Hepatocyte (in vitro differentiated cells): Measurements from ENCODE around the gene PIEZO1. TPM values are rescaled to one million over a fixed set of nuclear protein-coding genes. Genes with fewer than 3 reads are reported as not detected.

Experiments used
- DNase-seq: peaks from one replicate; pipeline ENCODE4 v3.0.0-alpha.2; 2016; ENCODE audit warnings: low spot score
- H2AFZ ChIP-seq: fragments of 200-600 bp; sonication (generic); 2 replicates; pipeline ENCODE4 v1.6.0; 2016; ENCODE audit warnings: antibody characterized with exemption, mild to moderate bottlenecking
- H3K27ac ChIP-seq: fragments of 200-600 bp; sonication (generic); 2 replicates; pipeline ENCODE4 v1.5.1; 2016; ENCODE audit warnings: mild to moderate bottlenecking
- H3K27me3 ChIP-seq: fragments of 200-600 bp; sonication (generic); 2 replicates; pipeline ENCODE4 v1.6.1; 2016
- H3K36me3 ChIP-seq: fragments of 200-600 bp; sonication (generic); replicated peaks from 2 replicates; pipeline ENCODE4 v1.5.1; 2016; ENCODE audit warnings: low read depth; ENCODE audit not compliant: insufficient read depth
- H3K4me1 ChIP-seq: fragments of 200-600 bp; sonication (generic); 2 replicates; pipeline ENCODE4 v1.5.1; 2016; ENCODE audit warnings: mild to moderate bottlenecking, moderate library complexity; ENCODE audit not compliant: insufficient read depth
- H3K4me2 ChIP-seq: fragments of 200-600 bp; sonication (generic); 2 replicates; pipeline ENCODE4 v1.6.0; 2016
- H3K4me3 ChIP-seq: fragments of 200-600 bp; sonication (generic); 2 replicates; pipeline ENCODE4 v1.5.1; 2016; ENCODE audit warnings: mild to moderate bottlenecking
- H3K79me2 ChIP-seq: fragments of 200-600 bp; sonication (generic); 2 replicates; pipeline ENCODE4 v1.6.0; 2017; ENCODE audit warnings: mild to moderate bottlenecking
- H3K9me2 ChIP-seq: fragments of 200-600 bp; sonication (generic); replicated peaks from 2 replicates; pipeline ENCODE4 v1.6.0; 2017; ENCODE audit warnings: mild to moderate bottlenecking; ENCODE audit not compliant: insufficient read depth
- H3K9me3 ChIP-seq: fragments of 200-600 bp; sonication (generic); 2 replicates; pipeline ENCODE4 v1.5.1; 2016; ENCODE audit warnings: low read depth, mild to moderate bottlenecking
- H4K20me1 ChIP-seq: fragments of 200-600 bp; sonication (generic); 2 replicates; pipeline ENCODE4 v1.6.0; 2016; ENCODE audit warnings: mild to moderate bottlenecking; ENCODE audit not compliant: insufficient read depth, poor library complexity, severe bottlenecking
- CTCF ChIP-seq: fragments of 200-600 bp; sonication (generic); IDR thresholded peaks from 2 replicates; pipeline ENCODE4 v1.5.1; 2016; ENCODE audit warnings: antibody characterized with exemption, mild to moderate bottlenecking; ENCODE audit not compliant: poor library complexity
- EZH2 ChIP-seq: fragments of 200-600 bp; sonication (generic); IDR thresholded peaks from 2 replicates; pipeline ENCODE4 v1.6.1; 2016; ENCODE audit warnings: antibody characterized with exemption, mild to moderate bottlenecking, borderline replicate concordance
- EZH2phosphoT487 ChIP-seq: fragments of 200-600 bp; sonication (generic); IDR thresholded peaks from one replicate; pipeline ENCODE4 v1.6.1; 2018; ENCODE audit warnings: antibody characterized with exemption, mild to moderate bottlenecking, low read depth, moderate library complexity; ENCODE audit not compliant: unreplicated experiment, severe bottlenecking
- WGBS: methylation state at CpG from one replicate; pipeline ENCODE4 v1.1.6; 2016; ENCODE audit warnings: low lambda C conversion rate; ENCODE audit errors: missing lambda C conversion rate; 5-methylcytosine and 5-hydroxymethylcytosine counted together
- polyA plus RNA-seq: library from polyadenylated mRNA; unstranded; fragments of >200 nt; fragmentation: Nextera tagmentation; extraction: Ambion mirVana; gene quantifications from 2 replicates; pipeline ENCODE4 v1.2.1, GENCODE V29; 2016
- total RNA-seq: library from RNA; depleted of rRNA; stranded (reverse); fragments of >200 nt; gene quantifications from 2 replicates; pipeline ENCODE4 v1.2.3, GENCODE V29; 2014

Gene PIEZO1
- total and polyA plus RNA-seq, 2 experiments from 2014 or later, result 70.6 to 77.0 TPM

GRCh38 chr16:88727871-88728270, 57.1 kb downstream of the PIEZO1 start:
- Histone ChIP-seq H3K27ac (no peak overlapping the region), H3K4me1 (no peaks in the 10 kb centered on the region), H3K4me2 (no peak overlapping the region), H2AFZ (no peak overlapping the region), H3K36me3 (no peaks in the 10 kb centered on the region), H3K9me3 (no peaks in the 10 kb centered on the region), H3K4me3 (no peak overlapping the region), H3K9me2 (no peaks in the 10 kb centered on the region), H3K27me3 (no peaks in the 10 kb centered on the region), H3K79me2 (no peaks in the 10 kb centered on the region), H4K20me1 (no peaks in the 10 kb centered on the region)
- WGBS, result 63% methylated on average over 20 of the region's 20 CpGs
- no peak for DNase-seq
- TF ChIP-seq EZH2phosphoT487 (no peak), EZH2 (no peak), CTCF (no peak)

- Histone ChIP-seq H3K9me2 (no peaks in the 10 kb centered on the region), H3K4me3 (no peak overlapping the region), H4K20me1 (no peaks in the 10 kb centered on the region), H3K4me1 (no peaks in the 10 kb centered on the region), H3K4me2 (no peak overlapping the region), H3K27me3 (no peaks in the 10 kb centered on the region), H3K9me3 (no peaks in the 10 kb centered on the region), H3K27ac (no peak overlapping the region), H3K36me3 (no peaks in the 10 kb centered on the region), H3K79me2 (no peaks in the 10 kb centered on the region), H2AFZ (no peak overlapping the region)
- TF ChIP-seq EZH2phosphoT487 (no peak), CTCF (no peak), EZH2 (no peak)
- WGBS, result 97% methylated on average over 27 of the region's 28 CpGs
- DNase-seq, result no peak
Measured at GRCh38 chr16:88726981-88727380, 58.0 kb downstream of the PIEZO1 start.

- H3K36me3 ChIP-seq, result no peaks in the 10 kb centered on the region
- H3K4me3 ChIP-seq, result no peak overlapping the region
- H2AFZ ChIP-seq, result no peak overlapping the region
- no peaks in the 10 kb centered on the region for H3K9me3 ChIP-seq
- no peak for TF ChIP-seq EZH2phosphoT487
- no peak for TF ChIP-seq CTCF
- no peak for TF ChIP-seq EZH2
- no peaks in the 10 kb centered on the region for H3K4me1 ChIP-seq
- WGBS, result 85% methylated on average over 14 of the region's 17 CpGs
- no peaks in the 10 kb centered on the region for H3K27me3 ChIP-seq
- no peak for DNase-seq
- no peak overlapping the region for H3K4me2 ChIP-seq
- H3K79me2 ChIP-seq, result no peaks in the 10 kb centered on the region
- H3K27ac ChIP-seq, result no peak overlapping the region
- no peaks in the 10 kb centered on the region for H3K9me2 ChIP-seq
- H4K20me1 ChIP-seq, result no peaks in the 10 kb centered on the region
Measured at GRCh38 chr16:88726408-88726749, 58.6 kb downstream of the PIEZO1 start.
